Measurements from ENCODE around the gene ITPR1. TPM values are rescaled to one million over a fixed set of nuclear protein-coding genes. Genes with fewer than 3 reads are reported as not detected.

ITPR1 gene
- total and polyA plus RNA-seq, 10 of the 15 experiments (the other 5 are each of a cell fraction or from before 2014, with no cell fraction given), result 12.2 to 239 (median 28.4) TPM

GRCh38 chr3:4678320-4678719 lies 185.2 kb downstream of the ITPR1 start (continued):
- TF ChIP-seq CUX1 (IDR thresholded peaks at IDR 0.05; ENCODE audit: insufficient replicate concordance, low read depth, low read length) (no peak), HCFC1 (IDR thresholded peaks at IDR 0.05; ENCODE audit: low read length) (no peak), NR2C2 (IDR thresholded peaks at IDR 0.05; ENCODE audit: borderline replicate concordance, control insufficient read depth, insufficient read length, low read depth) (no peak), NFYB (IDR thresholded peaks at IDR 0.05; ENCODE audit: insufficient read depth, low read depth, low read length) (no peak), FOXM1 (IDR thresholded peaks at IDR 0.05; ENCODE audit: low read depth, low read length) (no peak), KLF5 (IDR thresholded peaks at IDR 0.05; ENCODE audit: partially characterized antibody) (no peak), PBX3 (IDR thresholded peaks at IDR 0.05; ENCODE audit: insufficient replicate concordance, low read depth, low read length) (no peak), EZH2 (IDR thresholded peaks at IDR 0.05; ENCODE audit: borderline replicate concordance, control insufficient read depth, low read depth, low read length) (no peak), CHD2 (IDR thresholded peaks at IDR 0.05; ENCODE audit: borderline replicate concordance, low read depth, low read length) (no peak), NFXL1 (IDR thresholded peaks at IDR 0.05; ENCODE audit: borderline replicate concordance) (no peak), GATAD2B (conservative IDR thresholded peaks at IDR 0.05; ENCODE audit: low read depth) (no peak), SREBF2 (IDR thresholded peaks at IDR 0.05; ENCODE audit: low read length) (no peak), NBN (IDR thresholded peaks at IDR 0.05) (no peak), ZNF592 (IDR thresholded peaks at IDR 0.05) (no peak)

Measured in GM12878 (cell line).